ENCODE results near the gene C2orf78. TPM values are rescaled to one million over a fixed set of nuclear protein-coding genes. Genes with fewer than 3 reads are reported as not detected.

The C2orf78 gene
- total and polyA plus RNA-seq, 9 of the 15 experiments (the other 6 are each of a cell fraction or from before 2014, with no cell fraction given): 0.04 to 0.28 (median 0.20) TPM

DNA sequence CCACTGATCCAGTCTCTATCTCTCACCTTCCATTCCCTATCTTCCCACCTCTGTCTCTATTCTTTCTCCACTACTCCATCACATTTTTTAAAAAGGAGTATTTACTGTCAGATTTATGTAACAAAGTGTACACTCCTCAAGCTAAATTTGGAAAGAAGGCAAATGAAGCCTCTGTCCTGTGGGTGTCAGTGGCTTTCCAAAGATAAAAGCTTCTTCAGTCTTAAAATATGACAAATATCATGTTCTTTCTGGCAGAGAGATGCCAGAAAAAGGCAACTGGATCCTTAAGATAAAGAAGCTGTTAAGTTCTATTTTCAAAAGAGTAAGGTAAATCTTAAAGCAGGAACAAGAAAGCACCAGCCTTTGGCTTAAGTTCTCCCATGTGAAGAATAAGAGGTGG, 11.2 kb upstream of the C2orf78 start (continued):
- TF ChIP-seq, protein P1, sequence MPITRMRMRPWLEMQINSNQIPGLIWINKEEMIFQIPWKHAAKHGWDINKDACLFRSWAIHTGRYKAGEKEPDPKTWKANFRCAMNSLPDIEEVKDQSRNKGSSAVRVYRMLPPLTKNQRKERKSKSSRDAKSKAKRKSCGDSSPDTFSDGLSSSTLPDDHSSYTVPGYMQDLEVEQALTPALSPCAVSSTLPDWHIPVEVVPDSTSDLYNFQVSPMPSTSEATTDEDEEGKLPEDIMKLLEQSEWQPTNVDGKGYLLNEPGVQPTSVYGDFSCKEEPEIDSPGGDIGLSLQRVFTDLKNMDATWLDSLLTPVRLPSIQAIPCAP (CRISPR knock-in tag; IDR thresholded peaks at IDR 0.05; ENCODE audit: borderline replicate concordance): no peak

GRCh38 chr2:73776381-73776780, 7.6 kb upstream of the C2orf78 start:
- Histone ChIP-seq H3K27me3 (ENCODE audit: control insufficient read depth in 2 of 2, insufficient read depth in 2 of 2, low read length in 2 of 2) (no peaks in the 10 kb centered on the region), H3K9me3 (replicated peaks; ENCODE audit: control insufficient read depth, insufficient read depth, low read depth, low read length) (no peaks in the 10 kb centered on the region), H3K4me3 (no peak overlapping the region), H3K9ac (ENCODE audit: insufficient read depth in 1 of 2, low read depth in 2 of 2, low read length in 2 of 2) (no peak overlapping the region), H3K4me1 (replicated peaks in 1 of 2; ENCODE audit: control insufficient read depth in 2 of 2, insufficient read depth in 2 of 2, low read length in 2 of 2) (peaks cover 3 to 7% of the 10 kb centered on the region in 2 experiments; a peak in 4 of 5 replicates), H3K36me3 (ENCODE audit: control insufficient read depth, insufficient read depth, low read length) (peaks cover 45% of the 10 kb centered on the region), H2AFZ (ENCODE audit: low read depth, low read length) (no peak overlapping the region), H3K27ac (ENCODE audit: extremely low read depth, low read depth, low read length) (no peak overlapping the region), H4K20me1 (replicated peaks; ENCODE audit: control insufficient read depth, insufficient read depth, low read length) (no peaks in the 10 kb centered on the region), H3K79me2 (ENCODE audit: control insufficient read depth, insufficient read depth, low read length) (peaks cover 19% of the 10 kb centered on the region), H3K4me2 (ENCODE audit: insufficient read depth, low read length) (no peak overlapping the region), H3K9me1 (ENCODE audit: control insufficient read depth, insufficient read depth, low read length) (no peaks in the 10 kb centered on the region)
- DNase-seq (ENCODE audit: extremely low read depth in 1 of 4, low spot score in 3 of 4): no peak
- TF ChIP-seq MAFF (IDR thresholded peaks at IDR 0.05; ENCODE audit: low read length) (no peak), CEBPB (tag; IDR thresholded peaks at IDR 0.05) (no peak), SOX6 (IDR thresholded peaks at IDR 0.05) (no peak), HSF4 (CRISPR knock-in tag; IDR thresholded peaks at IDR 0.05; ENCODE audit: borderline replicate concordance) (no peak), PRDM10 (IDR thresholded peaks at IDR 0.05; ENCODE audit: partially characterized antibody) (no peak), RCOR1 (IDR thresholded peaks at IDR 0.05; ENCODE audit: borderline replicate concordance in 1 of 2, low read depth in 2 of 2, low read length in 2 of 2) (no peak), ELF4 (CRISPR knock-in tag; IDR thresholded peaks at IDR 0.05) (no peak), GATA2 (CRISPR knock-in tag; IDR thresholded peaks at IDR 0.05) (no peak), SREBF2 (CRISPR knock-in tag; IDR thresholded peaks at IDR 0.05) (no peak)
- TF ChIP-seq, protein P2, sequence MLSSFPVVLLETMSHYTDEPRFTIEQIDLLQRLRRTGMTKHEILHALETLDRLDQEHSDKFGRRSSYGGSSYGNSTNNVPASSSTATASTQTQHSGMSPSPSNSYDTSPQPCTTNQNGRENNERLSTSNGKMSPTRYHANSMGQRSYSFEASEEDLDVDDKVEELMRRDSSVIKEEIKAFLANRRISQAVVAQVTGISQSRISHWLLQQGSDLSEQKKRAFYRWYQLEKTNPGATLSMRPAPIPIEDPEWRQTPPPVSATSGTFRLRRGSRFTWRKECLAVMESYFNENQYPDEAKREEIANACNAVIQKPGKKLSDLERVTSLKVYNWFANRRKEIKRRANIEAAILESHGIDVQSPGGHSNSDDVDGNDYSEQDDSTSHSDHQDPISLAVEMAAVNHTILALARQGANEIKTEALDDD (IDR thresholded peaks at IDR 0.05): no peak
- no TSS peak for BruUV-seq (replicated peaks)
- WGBS (ENCODE audit: insufficient coverage, low coverage, missing lambda C conversion rate): 81% methylated on average over 2 of the region's 4 CpGs
- in situ Hi-C loops (cut with MboI): no loop called here
- ChIA-PET CTCF (ENCODE audit: low intra/inter-chr PET ratio) (no interaction called here), POLR2A (no interaction called here)
- ATAC-seq: no peak
- intact Hi-C loops (cut with micrococcal nuclease): loop anchor here (10.0 kb wide), 1 partner anchor 82 kb away; no protein-coding TSS in a partner anchor
- no peak for FAIRE-seq
